H1 (cell line): Measurements from ENCODE around the gene CACNA1F.

Source experiments
- BRCA1 ChIP-seq: IDR thresholded peaks from 2 replicates; pipeline ENCODE4 v1.6.1; 2012; ENCODE audit warnings: low read depth, low read length, improper control_type of control experiment
- EZH2 ChIP-seq: fragments of 200-600 bp; sonication (generic); IDR thresholded peaks from 2 replicates; pipeline ENCODE4 v1.7.1; 2012; ENCODE audit warnings: low read depth, mild to moderate bottlenecking, moderate library complexity, low read length, inconsistent platforms; ENCODE audit not compliant: severe bottlenecking
- FOSL1 ChIP-seq: IDR thresholded peaks from 2 replicates; pipeline ENCODE4 v1.6.1; 2011; ENCODE audit warnings: mild to moderate bottlenecking, low read depth, low read length, moderate library complexity; ENCODE audit not compliant: insufficient read depth
- JUND ChIP-seq: IDR thresholded peaks from 2 replicates; pipeline ENCODE4 v1.6.1; 2011; ENCODE audit warnings: mild to moderate bottlenecking, improper control_type of control experiment, low read length
- PHF8 ChIP-seq: fragments of 200-600 bp; sonication (generic); conservative IDR thresholded peaks from 2 replicates; pipeline ENCODE4 v1.7.1; 2012; ENCODE audit warnings: low read depth, mild to moderate bottlenecking, inconsistent platforms, low read length, moderate library complexity
- POLR2A ChIP-seq, 2 experiments: IDR thresholded peaks; 1 replicate in 1 of 2; 2 replicates in 1 of 2; pipeline ENCODE4 v1.6.1; 2011; ENCODE audit warnings: low read depth in 2 of 2, low read length in 2 of 2, mild to moderate bottlenecking in 2 of 2; ENCODE audit errors: control extremely low read depth in 1 of 2
- POLR2AphosphoS5 ChIP-seq: IDR thresholded peaks from 2 replicates; pipeline ENCODE4 v1.6.1; 2011; ENCODE audit warnings: low read depth, low read length
- RNF2 ChIP-seq: fragments of 200-900, 300-1000 bp; sonication (generic); IDR thresholded peaks from 2 replicates; pipeline ENCODE4 v1.7.1; 2016; ENCODE audit warnings: borderline replicate concordance, low read depth, mild to moderate bottlenecking, antibody characterized with exemption, low read length; ENCODE audit not compliant: poor library complexity, severe bottlenecking; ENCODE audit errors: missing control alignments
- SP4 ChIP-seq: IDR thresholded peaks from 2 replicates; pipeline ENCODE4 v1.6.1; 2012; ENCODE audit warnings: low read length, inconsistent platforms
- TBP ChIP-seq: IDR thresholded peaks from 2 replicates; pipeline ENCODE4 v1.6.1; 2011; ENCODE audit warnings: low read depth, low read length, improper control_type of control experiment
- TF ChIP-seq, protein P1 (sequence below): IDR thresholded peaks from 2 replicates; pipeline ENCODE4 v1.6.1; 2012; ENCODE audit warnings: inconsistent platforms
- TF ChIP-seq, protein P2 (sequence below), 3 experiments: IDR thresholded peaks; 1 replicate in 2 of 3; 2 replicates in 1 of 3; pipeline versions ENCODE4 v1.5.1 to v1.6.1; 2011; ENCODE audit warnings: low read length in 3 of 3, mild to moderate bottlenecking in 3 of 3, inconsistent platforms in 2 of 3, low read depth in 1 of 3, moderate library complexity in 1 of 3; ENCODE audit not compliant: insufficient read depth in 1 of 3; ENCODE audit errors: control extremely low read depth in 1 of 3
- TF ChIP-seq, protein P3 (sequence below): IDR thresholded peaks from 2 replicates; pipeline ENCODE4 v1.6.1; 2012; ENCODE audit warnings: low read length, inconsistent platforms

DNA sequence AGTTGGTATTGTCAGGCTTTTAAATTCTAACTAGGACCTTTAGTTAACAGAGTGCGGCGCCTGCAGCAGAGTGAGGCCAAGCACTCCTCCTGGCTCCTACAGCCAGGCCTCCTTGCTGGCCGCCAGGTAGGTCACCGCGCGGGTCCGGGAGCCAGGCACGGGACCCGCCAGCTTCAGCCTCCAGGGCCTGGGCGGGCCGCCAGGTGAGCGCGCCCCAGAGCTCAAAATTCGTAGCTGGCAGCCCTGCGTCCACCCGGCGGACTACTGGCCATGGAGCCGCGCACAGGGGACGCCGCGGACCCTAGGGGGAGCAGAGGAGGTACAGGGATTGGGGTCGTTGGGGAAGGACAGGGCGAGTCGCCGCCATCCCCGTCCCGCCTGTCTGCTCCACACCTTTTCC is 70.5 kb downstream of the CACNA1F start, which contains the start of gene MAGIX:
- TF ChIP-seq, protein P1, sequence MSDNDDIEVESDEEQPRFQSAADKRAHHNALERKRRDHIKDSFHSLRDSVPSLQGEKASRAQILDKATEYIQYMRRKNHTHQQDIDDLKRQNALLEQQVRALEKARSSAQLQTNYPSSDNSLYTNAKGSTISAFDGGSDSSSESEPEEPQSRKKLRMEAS: no peak
- no peak for TF ChIP-seq BRCA1
- TF ChIP-seq FOSL1: no peak
- TF ChIP-seq, protein P2, sequence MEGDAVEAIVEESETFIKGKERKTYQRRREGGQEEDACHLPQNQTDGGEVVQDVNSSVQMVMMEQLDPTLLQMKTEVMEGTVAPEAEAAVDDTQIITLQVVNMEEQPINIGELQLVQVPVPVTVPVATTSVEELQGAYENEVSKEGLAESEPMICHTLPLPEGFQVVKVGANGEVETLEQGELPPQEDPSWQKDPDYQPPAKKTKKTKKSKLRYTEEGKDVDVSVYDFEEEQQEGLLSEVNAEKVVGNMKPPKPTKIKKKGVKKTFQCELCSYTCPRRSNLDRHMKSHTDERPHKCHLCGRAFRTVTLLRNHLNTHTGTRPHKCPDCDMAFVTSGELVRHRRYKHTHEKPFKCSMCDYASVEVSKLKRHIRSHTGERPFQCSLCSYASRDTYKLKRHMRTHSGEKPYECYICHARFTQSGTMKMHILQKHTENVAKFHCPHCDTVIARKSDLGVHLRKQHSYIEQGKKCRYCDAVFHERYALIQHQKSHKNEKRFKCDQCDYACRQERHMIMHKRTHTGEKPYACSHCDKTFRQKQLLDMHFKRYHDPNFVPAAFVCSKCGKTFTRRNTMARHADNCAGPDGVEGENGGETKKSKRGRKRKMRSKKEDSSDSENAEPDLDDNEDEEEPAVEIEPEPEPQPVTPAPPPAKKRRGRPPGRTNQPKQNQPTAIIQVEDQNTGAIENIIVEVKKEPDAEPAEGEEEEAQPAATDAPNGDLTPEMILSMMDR (IDR thresholded peaks at IDR 0.05; ENCODE audit: control extremely low read depth in 1 of 3, insufficient read depth in 1 of 3, low read depth in 1 of 3, low read length in 3 of 3): no peak
- no peak for TF ChIP-seq JUND
- no peak for TF ChIP-seq PHF8
- no peak for TF ChIP-seq TBP
- TF ChIP-seq POLR2A (IDR thresholded peaks at IDR 0.05; ENCODE audit: control extremely low read depth in 1 of 2, low read depth in 2 of 2, low read length in 2 of 2): no peak
- no peak for TF ChIP-seq RNF2
- no peak for TF ChIP-seq EZH2
- TF ChIP-seq POLR2AphosphoS5: no peak
- TF ChIP-seq SP4: no peak
- TF ChIP-seq, protein P3, sequence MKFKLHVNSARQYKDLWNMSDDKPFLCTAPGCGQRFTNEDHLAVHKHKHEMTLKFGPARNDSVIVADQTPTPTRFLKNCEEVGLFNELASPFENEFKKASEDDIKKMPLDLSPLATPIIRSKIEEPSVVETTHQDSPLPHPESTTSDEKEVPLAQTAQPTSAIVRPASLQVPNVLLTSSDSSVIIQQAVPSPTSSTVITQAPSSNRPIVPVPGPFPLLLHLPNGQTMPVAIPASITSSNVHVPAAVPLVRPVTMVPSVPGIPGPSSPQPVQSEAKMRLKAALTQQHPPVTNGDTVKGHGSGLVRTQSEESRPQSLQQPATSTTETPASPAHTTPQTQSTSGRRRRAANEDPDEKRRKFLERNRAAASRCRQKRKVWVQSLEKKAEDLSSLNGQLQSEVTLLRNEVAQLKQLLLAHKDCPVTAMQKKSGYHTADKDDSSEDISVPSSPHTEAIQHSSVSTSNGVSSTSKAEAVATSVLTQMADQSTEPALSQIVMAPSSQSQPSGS: no peak
